H1 (cell line): ENCODE data around the gene SPSB3. TPM values are rescaled to one million over a fixed set of nuclear protein-coding genes. Genes with fewer than 3 reads are reported as not detected.

Source experiments
- BCL11A ChIP-seq, 2 experiments: IDR thresholded peaks; one replicate each; pipeline ENCODE4 v1.6.1; 2011; ENCODE audit warnings: low read depth in 2 of 2, low read length in 2 of 2, mild to moderate bottlenecking in 2 of 2
- CHD7 ChIP-seq: fragments of 300-600 bp; sonication (generic); IDR thresholded peaks from 2 replicates; pipeline ENCODE4 v1.7.1; 2012; ENCODE audit warnings: low read length, moderate library complexity, mild to moderate bottlenecking, inconsistent platforms; ENCODE audit not compliant: insufficient replicate concordance
- CTBP2 ChIP-seq: IDR thresholded peaks from 2 replicates; pipeline ENCODE4 v1.7.0; 2011; ENCODE audit warnings: borderline replicate concordance, mild to moderate bottlenecking, moderate library complexity, mixed read lengths, low read length; ENCODE audit not compliant: insufficient read depth, insufficient read length
- CTCF ChIP-seq, 3 experiments: IDR thresholded peaks; 1 replicate in 2 of 3; 2 replicates in 1 of 3; pipeline versions ENCODE4 v1.5.1 to v1.6.1; 2011; ENCODE audit warnings: low read length in 3 of 3, mild to moderate bottlenecking in 3 of 3, inconsistent platforms in 2 of 3, low read depth in 1 of 3, moderate library complexity in 1 of 3; ENCODE audit not compliant: insufficient read depth in 1 of 3; ENCODE audit errors: control extremely low read depth in 1 of 3
- EP300 ChIP-seq, 2 experiments: IDR thresholded peaks; 1 replicate in 1 of 2; 2 replicates in 1 of 2; pipeline ENCODE4 v1.6.1; 2011 to 2012; ENCODE audit warnings: low read depth in 2 of 2, low read length in 2 of 2, mild to moderate bottlenecking in 2 of 2, borderline replicate concordance in 1 of 2, inconsistent platforms in 1 of 2, moderate library complexity in 1 of 2
- GABPA ChIP-seq: IDR thresholded peaks from 2 replicates; pipeline ENCODE4 v1.6.1; 2011; ENCODE audit warnings: mild to moderate bottlenecking, low read length, moderate library complexity, borderline replicate concordance; ENCODE audit not compliant: insufficient read depth
- KDM1A ChIP-seq: fragments of 200-600, 300-600 bp; sonication (generic); IDR thresholded peaks from 2 replicates; pipeline ENCODE4 v1.7.1; 2016; ENCODE audit warnings: mild to moderate bottlenecking, low read length, borderline replicate concordance
- TCF12 ChIP-seq: IDR thresholded peaks from 2 replicates; pipeline ENCODE4 v1.6.1; 2011; ENCODE audit warnings: low read depth, mild to moderate bottlenecking, low read length
- polyA plus RNA-seq, 7 experiments: library from polyadenylated mRNA; depleted of rRNA in 3 of 7; stranded (reverse) in 5 of 7; unstranded in 2 of 7; fragments of >200 nt in 5 of 7; fragments of 200-250 nt in 2 of 7; gene quantifications; 1 replicate in 5 of 7; 2 replicates in 1 of 7; 4 replicates in 1 of 7; pipeline versions ENCODE4 v1.2.1 to v1.2.3, GENCODE V29; 2011 to 2013; ENCODE audit warnings: missing spikeins in 2 of 7, mixed read lengths in 2 of 7
- total RNA-seq: library from RNA; stranded (reverse); fragmentation: NEBNext Ultra II Directional; extraction: Animal tissue kit (Norgen Biotek cat#: 25700); gene quantifications from 2 replicates; pipeline ENCODE4 v1.2.1, GENCODE V29; 2021

SPSB3 gene
- total and polyA plus RNA-seq, 2 of the 8 experiments (the other 6 are each of a cell fraction or from before 2014, with no cell fraction given), result 22.5 to 37.8 TPM

GRCh38 chr16:1810106-1810505 is 27.7 kb upstream of the SPSB3 start (continued):
- no peak for TF ChIP-seq CHD7
- no peak for TF ChIP-seq CTCF (IDR thresholded peaks at IDR 0.05; ENCODE audit: control extremely low read depth in 1 of 3, insufficient read depth in 1 of 3, low read depth in 1 of 3, low read length in 3 of 3)
- TF ChIP-seq KDM1A, result no peak
- no peak for TF ChIP-seq GABPA
- no peak for TF ChIP-seq BCL11A (IDR thresholded peaks at IDR 0.05; ENCODE audit: low read depth in 2 of 2, low read length in 2 of 2)
- TF ChIP-seq CTBP2, result no peak
- no peak for TF ChIP-seq TCF12
- TF ChIP-seq EP300 (IDR thresholded peaks at IDR 0.05; ENCODE audit: borderline replicate concordance in 1 of 2, low read depth in 2 of 2, low read length in 2 of 2), result no peak
